Suprapubic skin (tissue), 4 donors: ENCODE data around the gene RRBP1.

ENCODE experiments used
- EP300 ChIP-seq: sonication (generic); formaldehyde crosslinking; IDR thresholded peaks from one replicate; pipeline ENCODE4 v1.6.1; 2017; ENCODE audit warnings: antibody characterized with exemption
- POLR2A ChIP-seq, 2 donors: fragments of 450-650 bp; IDR thresholded peaks; one replicate each; pipeline ENCODE4 v1.6.1; 2017; ENCODE audit warnings: antibody characterized with exemption in 2 of 2, mild to moderate bottlenecking in 2 of 2, moderate library complexity in 2 of 2
- POLR2AphosphoS5 ChIP-seq, 3 donors: sonication (generic); formaldehyde crosslinking; IDR thresholded peaks; one replicate each; pipeline ENCODE4 v1.6.1; 2017; ENCODE audit warnings: antibody characterized with exemption in 3 of 3
- TF ChIP-seq, protein P1 (sequence below), 2 donors: fragments of 200-600 bp in 1 of 2; fragments of 450-650 bp in 1 of 2; sonication (generic) in 1 of 2; IDR thresholded peaks; one replicate each; pipeline ENCODE4 v1.5.1; 2016 to 2019; ENCODE audit warnings: antibody characterized with exemption in 2 of 2, mild to moderate bottlenecking in 1 of 2, moderate library complexity in 1 of 2

DNA sequence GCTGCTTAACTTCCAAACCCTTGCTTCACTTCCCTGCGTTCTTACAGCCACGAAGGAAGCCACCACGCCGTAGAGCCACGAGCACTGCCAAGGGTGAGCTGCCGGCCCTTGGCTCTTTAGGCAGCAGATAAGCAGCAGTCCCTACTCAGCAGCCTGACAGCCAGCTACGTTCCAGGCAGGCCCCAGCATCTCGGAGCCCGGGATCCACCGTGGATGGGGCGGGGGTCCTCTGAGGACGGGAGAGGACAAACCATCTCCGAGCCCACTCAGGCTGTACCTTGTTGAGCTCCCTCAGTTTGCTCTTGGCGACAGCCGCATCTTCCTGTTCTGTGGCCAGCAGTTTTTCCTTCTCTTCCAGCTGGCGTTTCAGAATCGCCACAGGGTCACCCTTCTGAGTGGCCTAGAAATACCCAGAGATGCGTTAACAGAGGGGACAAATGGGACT is 40.5 kb downstream of the RRBP1 start:
- TF ChIP-seq, protein P1, sequence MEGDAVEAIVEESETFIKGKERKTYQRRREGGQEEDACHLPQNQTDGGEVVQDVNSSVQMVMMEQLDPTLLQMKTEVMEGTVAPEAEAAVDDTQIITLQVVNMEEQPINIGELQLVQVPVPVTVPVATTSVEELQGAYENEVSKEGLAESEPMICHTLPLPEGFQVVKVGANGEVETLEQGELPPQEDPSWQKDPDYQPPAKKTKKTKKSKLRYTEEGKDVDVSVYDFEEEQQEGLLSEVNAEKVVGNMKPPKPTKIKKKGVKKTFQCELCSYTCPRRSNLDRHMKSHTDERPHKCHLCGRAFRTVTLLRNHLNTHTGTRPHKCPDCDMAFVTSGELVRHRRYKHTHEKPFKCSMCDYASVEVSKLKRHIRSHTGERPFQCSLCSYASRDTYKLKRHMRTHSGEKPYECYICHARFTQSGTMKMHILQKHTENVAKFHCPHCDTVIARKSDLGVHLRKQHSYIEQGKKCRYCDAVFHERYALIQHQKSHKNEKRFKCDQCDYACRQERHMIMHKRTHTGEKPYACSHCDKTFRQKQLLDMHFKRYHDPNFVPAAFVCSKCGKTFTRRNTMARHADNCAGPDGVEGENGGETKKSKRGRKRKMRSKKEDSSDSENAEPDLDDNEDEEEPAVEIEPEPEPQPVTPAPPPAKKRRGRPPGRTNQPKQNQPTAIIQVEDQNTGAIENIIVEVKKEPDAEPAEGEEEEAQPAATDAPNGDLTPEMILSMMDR (IDR thresholded peaks at IDR 0.05): no peak
- TF ChIP-seq POLR2A (IDR thresholded peaks at IDR 0.05): no peak
- TF ChIP-seq POLR2AphosphoS5 (IDR thresholded peaks at IDR 0.05): no peak
- TF ChIP-seq EP300: no peak
